ENCODE data around the gene TMCO4.
"Not testable (repeated sequence)": the region's sequence is repeated elsewhere in the genome, so short reads cannot be mapped to it uniquely, and the experiment has no call there.

The TMCO4 gene

DNA sequence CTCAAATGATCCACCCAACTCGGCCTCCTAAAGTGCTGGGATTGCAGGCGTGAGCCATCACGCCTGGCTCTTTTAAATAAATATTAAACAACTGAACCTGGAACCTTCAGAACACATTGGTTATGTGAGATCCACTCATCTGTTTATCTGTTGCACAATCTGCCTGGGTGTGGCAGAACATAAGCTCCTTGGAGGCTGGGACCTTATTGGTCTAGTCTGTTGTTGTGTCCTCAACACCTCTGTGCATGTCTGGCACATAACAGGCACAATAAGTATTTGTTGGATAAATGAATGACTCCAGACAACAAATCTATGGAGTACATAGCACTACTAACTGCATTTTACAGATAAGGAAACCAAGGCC lies 159.7 kb downstream of the TMCO4 start:
- TF ChIP-seq, protein P1, sequence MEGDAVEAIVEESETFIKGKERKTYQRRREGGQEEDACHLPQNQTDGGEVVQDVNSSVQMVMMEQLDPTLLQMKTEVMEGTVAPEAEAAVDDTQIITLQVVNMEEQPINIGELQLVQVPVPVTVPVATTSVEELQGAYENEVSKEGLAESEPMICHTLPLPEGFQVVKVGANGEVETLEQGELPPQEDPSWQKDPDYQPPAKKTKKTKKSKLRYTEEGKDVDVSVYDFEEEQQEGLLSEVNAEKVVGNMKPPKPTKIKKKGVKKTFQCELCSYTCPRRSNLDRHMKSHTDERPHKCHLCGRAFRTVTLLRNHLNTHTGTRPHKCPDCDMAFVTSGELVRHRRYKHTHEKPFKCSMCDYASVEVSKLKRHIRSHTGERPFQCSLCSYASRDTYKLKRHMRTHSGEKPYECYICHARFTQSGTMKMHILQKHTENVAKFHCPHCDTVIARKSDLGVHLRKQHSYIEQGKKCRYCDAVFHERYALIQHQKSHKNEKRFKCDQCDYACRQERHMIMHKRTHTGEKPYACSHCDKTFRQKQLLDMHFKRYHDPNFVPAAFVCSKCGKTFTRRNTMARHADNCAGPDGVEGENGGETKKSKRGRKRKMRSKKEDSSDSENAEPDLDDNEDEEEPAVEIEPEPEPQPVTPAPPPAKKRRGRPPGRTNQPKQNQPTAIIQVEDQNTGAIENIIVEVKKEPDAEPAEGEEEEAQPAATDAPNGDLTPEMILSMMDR (IDR thresholded peaks at IDR 0.05), result no peak
- no peak overlapping the region for H3K27ac ChIP-seq
- no peaks in the 10 kb centered on the region for H3K36me3 ChIP-seq
- peaks cover 68% of the 10 kb centered on the region for H3K27me3 ChIP-seq
- no peak overlapping the region for H3K4me3 ChIP-seq (ENCODE audit: low read depth in 1 of 2, low read length in 1 of 2)
- H3K4me1 ChIP-seq (ENCODE audit: control insufficient read depth in 1 of 2, insufficient read depth in 1 of 2, low read depth in 1 of 2, low read length in 1 of 2), result peaks cover 0 to 8% of the 10 kb centered on the region in 2 experiments
- no peaks in the 10 kb centered on the region for H3K9me3 ChIP-seq

DNA sequence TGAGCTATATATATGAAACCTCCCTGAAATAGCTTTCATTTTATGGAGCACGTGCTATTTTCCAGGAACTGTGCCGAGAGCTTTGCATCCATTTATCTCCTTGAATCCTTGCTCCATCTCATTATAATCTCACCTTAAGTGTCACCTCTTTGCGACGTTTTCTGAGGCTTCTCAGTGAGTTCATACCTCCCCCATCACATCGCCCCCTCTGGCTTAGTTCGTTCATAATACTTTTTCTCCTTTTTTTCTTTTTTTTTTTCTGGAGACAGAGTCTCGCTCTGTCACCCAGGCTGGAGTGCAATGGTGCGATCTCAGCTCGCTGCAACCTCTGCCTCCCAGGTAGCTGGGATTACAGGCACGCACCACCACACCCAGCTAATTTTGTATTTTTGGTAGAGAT lies 160.5 kb downstream of the TMCO4 start:
- not testable (repeated sequence) for H3K4me3 ChIP-seq (ENCODE audit: low read depth in 1 of 2, low read length in 1 of 2); H3K36me3 ChIP-seq; H3K4me1 ChIP-seq (ENCODE audit: control insufficient read depth in 1 of 2, insufficient read depth in 1 of 2, low read depth in 1 of 2, low read length in 1 of 2); H3K27ac ChIP-seq; H3K9me3 ChIP-seq
- peaks cover 60% of the 10 kb centered on the region for H3K27me3 ChIP-seq

DNA sequence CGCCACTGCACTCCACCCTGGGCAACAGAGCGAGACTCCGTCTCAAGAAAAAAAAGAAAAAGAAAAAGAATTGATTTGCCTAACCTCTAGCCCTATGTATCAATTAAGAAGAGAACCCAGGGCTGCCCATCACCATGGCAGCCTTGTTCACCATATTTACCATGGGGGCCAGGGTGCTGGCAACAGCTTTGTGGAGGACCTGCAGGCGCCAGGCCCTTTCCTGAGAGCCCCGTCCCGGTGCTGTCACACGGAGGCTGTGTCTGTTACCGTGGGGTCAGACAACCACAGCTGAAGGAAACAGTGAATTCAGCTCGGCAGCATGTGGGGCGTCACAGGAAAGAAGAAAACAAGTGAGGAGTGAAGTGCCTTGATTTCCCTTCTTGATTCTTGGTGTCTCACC lies 162.1 kb downstream of the TMCO4 start:
- Histone ChIP-seq H3K27me3 (peaks cover 44% of the 10 kb centered on the region), H3K4me1 (ENCODE audit: control insufficient read depth in 1 of 2, insufficient read depth in 1 of 2, low read depth in 1 of 2, low read length in 1 of 2) (no peaks in the 10 kb centered on the region), H3K27ac (no peak overlapping the region), H3K4me3 (ENCODE audit: low read depth in 1 of 2, low read length in 1 of 2) (no peak overlapping the region), H3K36me3 (no peaks in the 10 kb centered on the region), H3K9me3 (no peaks in the 10 kb centered on the region)
- TF ChIP-seq, protein P1 (IDR thresholded peaks at IDR 0.05), result no peak

DNA sequence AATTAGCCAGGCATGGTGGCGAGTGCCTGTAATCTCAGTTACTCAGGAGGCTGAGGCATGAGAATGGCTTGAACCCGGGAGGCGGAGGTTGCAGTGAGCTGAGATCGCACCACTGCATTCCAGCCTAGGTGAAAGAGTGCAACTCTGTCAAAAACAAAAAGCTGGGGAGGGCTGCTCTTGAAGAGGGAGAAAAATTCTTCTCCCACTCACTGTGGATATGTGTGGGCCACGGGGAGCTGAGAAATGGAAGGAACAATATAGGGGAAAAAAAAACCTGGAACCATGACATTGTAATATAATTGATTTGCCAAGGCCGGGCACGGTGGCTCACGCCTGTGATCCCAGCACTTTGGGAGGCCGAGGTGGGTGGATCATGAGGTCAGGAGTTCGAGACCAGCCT lies 163.0 kb downstream of the TMCO4 start:
- H3K27ac ChIP-seq; H3K4me1 ChIP-seq (ENCODE audit: control insufficient read depth in 1 of 2, insufficient read depth in 1 of 2, low read depth in 1 of 2, low read length in 1 of 2); H3K36me3 ChIP-seq; H3K4me3 ChIP-seq (ENCODE audit: low read depth in 1 of 2, low read length in 1 of 2); H3K9me3 ChIP-seq: not testable (repeated sequence)
- H3K27me3 ChIP-seq, result peaks cover 36% of the 10 kb centered on the region

DNA sequence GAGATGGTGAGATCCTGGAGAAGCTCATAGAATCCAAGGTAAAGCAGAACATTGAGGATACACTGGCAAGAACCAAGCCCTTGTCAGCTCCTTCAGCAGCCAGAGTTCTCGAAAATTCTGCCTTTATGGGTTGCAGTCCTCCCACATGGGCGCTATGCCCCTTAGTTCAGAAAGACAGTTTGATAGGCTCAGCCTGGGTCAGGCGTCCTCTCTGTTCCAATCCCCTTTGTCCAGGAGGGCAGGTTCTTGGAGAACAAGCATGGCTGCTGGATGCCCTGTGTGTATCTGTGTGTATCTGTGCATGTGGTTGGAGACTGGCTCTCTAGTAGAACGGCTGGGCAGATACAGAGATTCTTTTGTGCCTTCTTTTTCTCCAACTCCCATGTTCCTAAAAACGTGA lies 163.7 kb downstream of the TMCO4 start:
- no peak overlapping the region for H3K4me3 ChIP-seq (ENCODE audit: low read depth in 1 of 2, low read length in 1 of 2)
- no peak overlapping the region for H3K27ac ChIP-seq
- no peaks in the 10 kb centered on the region for H3K4me1 ChIP-seq (ENCODE audit: control insufficient read depth in 1 of 2, insufficient read depth in 1 of 2, low read depth in 1 of 2, low read length in 1 of 2)
- TF ChIP-seq, protein P1 (IDR thresholded peaks at IDR 0.05), result no peak
- no peaks in the 10 kb centered on the region for H3K36me3 ChIP-seq
- peaks cover 29% of the 10 kb centered on the region for H3K27me3 ChIP-seq
- H3K9me3 ChIP-seq, result no peaks in the 10 kb centered on the region

DNA sequence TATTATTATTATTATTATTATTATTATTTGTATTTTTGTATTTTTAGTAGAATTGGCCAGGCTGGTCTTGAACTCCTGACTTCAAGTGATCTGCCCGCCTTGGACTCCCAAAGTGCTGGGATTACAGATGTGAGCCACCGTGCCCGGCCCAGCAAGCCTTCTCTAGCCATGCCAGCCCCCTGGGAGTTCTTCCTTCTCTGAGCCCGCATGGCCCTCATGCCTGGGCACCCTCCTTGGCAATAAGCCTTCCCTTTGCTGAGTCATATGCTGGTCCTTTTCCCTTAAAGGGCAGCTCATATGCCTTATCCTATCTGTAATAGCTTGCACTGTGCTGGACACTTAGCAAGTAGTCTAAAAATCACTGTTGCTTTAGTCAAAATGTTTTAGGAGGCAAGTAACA lies 164.1 kb downstream of the TMCO4 start:
- H3K27ac ChIP-seq, result no peak overlapping the region
- no peak overlapping the region for H3K4me3 ChIP-seq (ENCODE audit: low read depth in 1 of 2, low read length in 1 of 2)
- H3K27me3 ChIP-seq, result peaks cover 25% of the 10 kb centered on the region
- no peaks in the 10 kb centered on the region for H3K9me3 ChIP-seq
- TF ChIP-seq, protein P1 (IDR thresholded peaks at IDR 0.05), result no peak
- no peaks in the 10 kb centered on the region for H3K4me1 ChIP-seq (ENCODE audit: control insufficient read depth in 1 of 2, insufficient read depth in 1 of 2, low read depth in 1 of 2, low read length in 1 of 2)
- H3K36me3 ChIP-seq, result no peaks in the 10 kb centered on the region

DNA sequence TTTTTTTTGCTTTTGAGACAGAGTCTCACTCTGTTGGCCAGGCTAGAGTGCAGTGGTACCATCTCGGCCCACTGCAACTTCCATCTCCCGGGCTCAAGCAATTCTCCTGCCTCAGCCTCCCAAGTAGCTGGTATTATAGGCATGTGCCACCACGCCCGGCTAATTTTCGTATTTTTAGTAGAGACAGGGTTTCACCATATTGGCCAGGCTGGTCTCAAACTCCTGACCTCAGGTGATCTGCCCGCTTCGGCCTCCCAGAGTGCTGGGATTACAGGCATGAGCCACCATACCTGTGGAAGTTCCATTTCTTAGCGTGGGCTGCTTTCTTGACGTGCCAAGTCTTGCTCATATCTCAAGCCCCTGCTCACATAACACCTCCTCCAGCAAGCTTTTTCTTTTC lies 164.7 kb downstream of the TMCO4 start:
- H3K4me1 ChIP-seq (ENCODE audit: control insufficient read depth in 1 of 2, insufficient read depth in 1 of 2, low read depth in 1 of 2, low read length in 1 of 2); H3K27ac ChIP-seq; H3K4me3 ChIP-seq (ENCODE audit: low read depth in 1 of 2, low read length in 1 of 2); H3K36me3 ChIP-seq; H3K9me3 ChIP-seq: not testable (repeated sequence)
- H3K27me3 ChIP-seq, result peaks cover 19% of the 10 kb centered on the region
